HCT116 (cell line): ENCODE results near the gene PAMR1.

ENCODE experiments used
- EZH2 ChIP-seq: fragments of 200-600 bp; sonication (generic); IDR thresholded peaks from 2 replicates; pipeline ENCODE4 v1.6.1; 2017; ENCODE audit warnings: antibody characterized with exemption, mixed run types
- JUND ChIP-seq: IDR thresholded peaks from 2 replicates; pipeline ENCODE4 v1.6.1; 2012
- POLR2A ChIP-seq: IDR thresholded peaks from 2 replicates; pipeline ENCODE4 v1.7.0; 2011; ENCODE audit warnings: borderline replicate concordance; ENCODE audit not compliant: insufficient read depth, insufficient read length; ENCODE audit errors: extremely low read depth
- YY1 ChIP-seq: IDR thresholded peaks from 2 replicates; pipeline ENCODE4 v1.6.1; 2011; ENCODE audit warnings: low read length, low read depth, moderate library complexity, mild to moderate bottlenecking; ENCODE audit not compliant: insufficient replicate concordance; ENCODE audit errors: extremely low read depth
- TF ChIP-seq, protein P1 (sequence below), 3 experiments: fragments of 200-600 bp in 1 of 3; sonication (generic) in 1 of 3; IDR thresholded peaks in 2 of 3; conservative IDR thresholded peaks in 1 of 3; 2 replicates each; pipeline ENCODE4 v1.5.1; 2012 to 2017; ENCODE audit warnings: low read depth in 2 of 3, low read length in 2 of 3, antibody characterized with exemption in 1 of 3, borderline replicate concordance in 1 of 3, control low read depth in 1 of 3, mild to moderate bottlenecking in 1 of 3, mixed read lengths in 1 of 3, mixed run types in 1 of 3, moderate library complexity in 1 of 3; ENCODE audit not compliant: insufficient read depth in 1 of 3
- TF ChIP-seq, protein P2 (sequence below): IDR thresholded peaks from 2 replicates; pipeline ENCODE4 v1.6.1; 2012

DNA sequence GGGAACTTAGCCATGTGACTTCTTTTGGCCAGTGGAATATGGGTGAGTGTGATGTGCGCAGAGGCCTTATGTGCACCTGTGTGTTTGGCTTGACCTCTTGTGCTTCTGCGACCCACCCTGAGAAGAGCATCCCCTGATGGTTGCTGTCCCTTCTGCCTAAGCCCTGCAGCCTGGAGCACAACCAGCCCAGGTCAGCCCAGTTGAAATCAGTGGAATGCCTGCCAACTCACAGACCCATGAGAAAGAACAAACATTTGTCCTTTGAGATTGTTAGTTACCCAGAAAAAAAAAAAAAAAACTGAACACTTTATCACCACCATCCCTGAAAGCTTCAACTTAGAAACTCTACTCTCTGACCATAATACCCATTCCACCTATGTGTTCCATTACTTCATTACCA lies 38.5 kb downstream of the PAMR1 start:
- TF ChIP-seq, protein P1, sequence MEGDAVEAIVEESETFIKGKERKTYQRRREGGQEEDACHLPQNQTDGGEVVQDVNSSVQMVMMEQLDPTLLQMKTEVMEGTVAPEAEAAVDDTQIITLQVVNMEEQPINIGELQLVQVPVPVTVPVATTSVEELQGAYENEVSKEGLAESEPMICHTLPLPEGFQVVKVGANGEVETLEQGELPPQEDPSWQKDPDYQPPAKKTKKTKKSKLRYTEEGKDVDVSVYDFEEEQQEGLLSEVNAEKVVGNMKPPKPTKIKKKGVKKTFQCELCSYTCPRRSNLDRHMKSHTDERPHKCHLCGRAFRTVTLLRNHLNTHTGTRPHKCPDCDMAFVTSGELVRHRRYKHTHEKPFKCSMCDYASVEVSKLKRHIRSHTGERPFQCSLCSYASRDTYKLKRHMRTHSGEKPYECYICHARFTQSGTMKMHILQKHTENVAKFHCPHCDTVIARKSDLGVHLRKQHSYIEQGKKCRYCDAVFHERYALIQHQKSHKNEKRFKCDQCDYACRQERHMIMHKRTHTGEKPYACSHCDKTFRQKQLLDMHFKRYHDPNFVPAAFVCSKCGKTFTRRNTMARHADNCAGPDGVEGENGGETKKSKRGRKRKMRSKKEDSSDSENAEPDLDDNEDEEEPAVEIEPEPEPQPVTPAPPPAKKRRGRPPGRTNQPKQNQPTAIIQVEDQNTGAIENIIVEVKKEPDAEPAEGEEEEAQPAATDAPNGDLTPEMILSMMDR (IDR thresholded peaks at IDR 0.05 in 2 of 3, conservative IDR thresholded peaks at IDR 0.05 in 1 of 3; ENCODE audit: borderline replicate concordance in 1 of 3, insufficient read depth in 1 of 3, low read depth in 2 of 3, low read length in 2 of 3): no peak; a peak in 1 of 6 replicates
- no peak for TF ChIP-seq POLR2A
- TF ChIP-seq YY1: no peak
- TF ChIP-seq EZH2: no peak
- TF ChIP-seq JUND: no peak
- TF ChIP-seq, protein P2, sequence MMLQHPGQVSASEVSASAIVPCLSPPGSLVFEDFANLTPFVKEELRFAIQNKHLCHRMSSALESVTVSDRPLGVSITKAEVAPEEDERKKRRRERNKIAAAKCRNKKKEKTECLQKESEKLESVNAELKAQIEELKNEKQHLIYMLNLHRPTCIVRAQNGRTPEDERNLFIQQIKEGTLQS: no peak
